ENCODE data around the gene TBC1D22A. TPM values are rescaled to one million over a fixed set of nuclear protein-coding genes. Genes with fewer than 3 reads are reported as not detected.

Gene TBC1D22A
- total RNA-seq, 6 experiments from 2014 or later, result 20.4 to 24.1 (median 22.2) TPM

DNA sequence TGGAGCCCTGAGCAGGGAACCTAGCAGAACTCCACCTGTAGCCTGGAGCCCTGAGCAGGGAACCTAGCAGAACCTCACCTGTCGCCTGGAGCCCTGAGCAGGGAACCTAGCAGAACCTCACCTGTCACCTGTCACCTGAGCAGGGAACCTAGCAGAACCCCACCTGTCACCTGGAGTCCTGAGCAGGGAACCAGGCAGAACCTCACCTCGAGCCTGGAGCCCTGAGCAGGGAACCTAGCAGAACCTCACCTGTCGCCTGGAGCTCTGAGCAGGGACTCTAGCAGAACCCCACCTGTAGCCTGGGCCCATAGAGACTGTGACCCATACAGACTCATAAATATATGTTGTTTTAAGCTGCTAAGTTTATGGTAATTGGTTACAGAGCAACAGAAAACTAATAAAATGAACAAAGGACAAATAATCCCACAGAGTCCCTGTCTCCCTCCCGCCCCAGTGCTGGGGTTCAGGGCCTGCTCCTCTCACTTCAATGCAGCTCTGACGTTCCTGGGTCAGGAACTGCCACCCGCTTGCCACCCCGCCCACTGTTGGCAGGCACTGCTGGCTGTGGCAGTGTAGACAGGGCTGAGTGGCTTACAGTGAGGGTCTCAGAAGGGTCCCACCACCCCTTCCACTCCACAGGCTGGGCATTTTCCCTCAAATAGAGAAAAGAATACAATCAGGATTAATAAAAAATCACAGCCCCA lies 259.1 kb downstream of the TBC1D22A start:
- peaks cover 6% of the 10 kb centered on the region for H3K4me1 Mint-ChIP-seq (ENCODE audit: low read depth)
- DNase-seq, result no peak
- no peaks in the 10 kb centered on the region for H3K9me3 Mint-ChIP-seq
- H3K4me3 Mint-ChIP-seq, result no peak overlapping the region
- H3K36me3 Mint-ChIP-seq (ENCODE audit: low read depth), result no peaks in the 10 kb centered on the region; the same call in 1 of the 2 replicates
- H3K27me3 Mint-ChIP-seq (ENCODE audit: insufficient read depth), result no peaks in the 10 kb centered on the region; the same call in 1 of the 2 replicates
- no peak overlapping the region for H3K27ac Mint-ChIP-seq
- TF ChIP-seq, protein P1, sequence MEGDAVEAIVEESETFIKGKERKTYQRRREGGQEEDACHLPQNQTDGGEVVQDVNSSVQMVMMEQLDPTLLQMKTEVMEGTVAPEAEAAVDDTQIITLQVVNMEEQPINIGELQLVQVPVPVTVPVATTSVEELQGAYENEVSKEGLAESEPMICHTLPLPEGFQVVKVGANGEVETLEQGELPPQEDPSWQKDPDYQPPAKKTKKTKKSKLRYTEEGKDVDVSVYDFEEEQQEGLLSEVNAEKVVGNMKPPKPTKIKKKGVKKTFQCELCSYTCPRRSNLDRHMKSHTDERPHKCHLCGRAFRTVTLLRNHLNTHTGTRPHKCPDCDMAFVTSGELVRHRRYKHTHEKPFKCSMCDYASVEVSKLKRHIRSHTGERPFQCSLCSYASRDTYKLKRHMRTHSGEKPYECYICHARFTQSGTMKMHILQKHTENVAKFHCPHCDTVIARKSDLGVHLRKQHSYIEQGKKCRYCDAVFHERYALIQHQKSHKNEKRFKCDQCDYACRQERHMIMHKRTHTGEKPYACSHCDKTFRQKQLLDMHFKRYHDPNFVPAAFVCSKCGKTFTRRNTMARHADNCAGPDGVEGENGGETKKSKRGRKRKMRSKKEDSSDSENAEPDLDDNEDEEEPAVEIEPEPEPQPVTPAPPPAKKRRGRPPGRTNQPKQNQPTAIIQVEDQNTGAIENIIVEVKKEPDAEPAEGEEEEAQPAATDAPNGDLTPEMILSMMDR (IDR thresholded peaks at IDR 0.05), result no peak

DNA sequence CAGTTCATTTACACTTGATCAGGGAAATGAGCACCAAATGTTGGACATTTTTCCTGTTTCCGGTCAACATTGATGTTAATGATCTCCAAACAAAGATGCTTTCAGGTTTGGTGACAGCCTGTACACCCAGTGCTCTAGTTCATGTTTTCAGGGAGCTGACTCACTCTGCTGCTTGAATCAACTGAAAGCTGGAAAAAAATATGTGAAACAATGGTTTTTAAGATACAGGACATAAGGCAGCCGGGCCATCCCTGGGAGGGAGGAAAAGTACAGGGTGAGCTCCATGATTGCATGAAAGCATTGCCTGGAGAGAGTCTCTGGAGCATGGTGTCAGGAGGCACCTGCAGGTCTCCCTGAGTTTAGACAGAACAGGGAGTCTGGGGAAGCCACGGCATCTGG lies 259.6 kb downstream of the TBC1D22A start:
- Mint-ChIP-seq H3K9me3 (no peaks in the 10 kb centered on the region), H3K4me3 (no peak overlapping the region), H3K27me3 (ENCODE audit: insufficient read depth) (no peaks in the 10 kb centered on the region; the same call in 1 of the 2 replicates), H3K4me1 (ENCODE audit: low read depth) (peaks cover 6% of the 10 kb centered on the region), H3K27ac (no peak overlapping the region), H3K36me3 (ENCODE audit: low read depth) (no peaks in the 10 kb centered on the region; the same call in 1 of the 2 replicates)
- TF ChIP-seq, protein P1 (IDR thresholded peaks at IDR 0.05), result no peak
- DNase-seq, result no peak

DNA sequence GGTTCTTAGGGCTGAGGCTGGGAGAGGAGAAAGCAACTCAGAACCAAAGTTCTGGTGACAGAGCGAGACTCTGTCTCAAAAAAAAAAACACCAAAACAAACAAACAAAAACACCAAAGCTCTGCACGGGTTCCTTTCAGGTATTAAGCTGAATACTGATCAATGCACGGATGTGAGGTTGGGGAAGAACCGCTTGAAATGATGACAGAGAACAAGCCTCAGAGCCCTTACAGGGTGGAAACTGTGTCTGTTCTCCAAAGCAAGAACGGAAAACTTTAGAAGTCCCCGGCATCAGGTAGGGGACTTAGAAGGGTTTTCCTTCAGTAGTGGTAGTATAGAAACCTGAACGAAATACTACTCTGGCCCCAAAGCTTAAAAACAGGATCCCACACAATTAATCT lies 260.0 kb downstream of the TBC1D22A start:
- H3K36me3 Mint-ChIP-seq (ENCODE audit: low read depth), result no peaks in the 10 kb centered on the region; the same call in 1 of the 2 replicates

DNA sequence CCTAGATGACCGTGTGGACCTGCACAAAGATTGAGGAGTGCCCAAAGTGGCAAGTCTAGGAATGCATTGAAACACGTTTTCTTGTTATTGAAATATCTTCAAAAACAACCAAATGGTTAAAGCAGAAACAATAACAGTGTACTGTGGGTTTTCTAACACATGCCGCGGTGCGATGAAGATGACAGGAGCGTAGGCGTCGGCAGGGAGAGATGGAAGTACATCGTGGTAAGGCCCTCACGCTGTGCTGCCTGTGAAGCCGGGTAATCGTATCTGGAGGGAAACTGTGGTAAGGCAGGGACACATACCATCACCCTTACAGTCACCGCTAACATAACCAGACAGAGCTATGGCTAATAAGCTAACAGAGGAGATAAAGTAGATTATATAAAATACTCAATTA lies 261.4 kb downstream of the TBC1D22A start:
- DNase-seq, result no peak
- no peak overlapping the region for H3K27ac Mint-ChIP-seq
- no peak overlapping the region for H3K4me3 Mint-ChIP-seq
- H3K36me3 Mint-ChIP-seq (ENCODE audit: low read depth), result no peaks in the 10 kb centered on the region; the same call in 1 of the 2 replicates
- peaks cover 6% of the 10 kb centered on the region for H3K4me1 Mint-ChIP-seq (ENCODE audit: low read depth)
- no peaks in the 10 kb centered on the region for H3K9me3 Mint-ChIP-seq
- no peaks in the 10 kb centered on the region; the same call in 1 of the 2 replicates for H3K27me3 Mint-ChIP-seq (ENCODE audit: insufficient read depth)
- TF ChIP-seq, protein P1 (IDR thresholded peaks at IDR 0.05), result no peak

More for the DNA sequence above, 260.0 kb downstream of the TBC1D22A start:
- no peak for DNase-seq
- Mint-ChIP-seq H3K9me3 (no peaks in the 10 kb centered on the region), H3K27me3 (ENCODE audit: insufficient read depth) (no peaks in the 10 kb centered on the region; the same call in 1 of the 2 replicates), H3K4me3 (no peak overlapping the region), H3K27ac (no peak overlapping the region), H3K4me1 (ENCODE audit: low read depth) (peaks cover 6% of the 10 kb centered on the region)
- TF ChIP-seq, protein P1 (IDR thresholded peaks at IDR 0.05), result no peak

DNA sequence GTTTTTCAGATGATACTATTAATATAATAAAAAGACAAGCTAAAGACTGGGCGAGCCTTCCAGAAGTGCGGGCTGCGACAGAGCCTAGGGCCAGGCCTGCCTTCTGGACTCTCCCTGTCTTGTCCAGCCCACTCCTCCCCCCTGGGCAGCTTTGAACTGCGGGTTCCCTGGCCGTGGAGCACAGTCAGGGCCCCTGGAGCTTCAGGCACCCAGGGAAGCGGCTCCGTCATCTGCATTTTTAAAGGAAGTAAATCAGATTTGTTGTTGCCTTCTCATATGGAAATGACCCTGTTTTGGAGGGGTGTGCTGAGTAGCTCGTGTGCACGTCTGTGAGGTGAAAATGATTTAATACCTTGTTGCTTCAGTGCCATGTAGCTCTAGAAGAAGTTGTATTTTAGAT lies 265.3 kb downstream of the TBC1D22A start:
- H3K27me3 Mint-ChIP-seq (ENCODE audit: insufficient read depth), result no peaks in the 10 kb centered on the region; the same call in 1 of the 2 replicates
- H3K36me3 Mint-ChIP-seq (ENCODE audit: low read depth), result no peaks in the 10 kb centered on the region
- TF ChIP-seq, protein P1 (IDR thresholded peaks at IDR 0.05), result no peak
- no peak overlapping the region for H3K27ac Mint-ChIP-seq
- H3K4me3 Mint-ChIP-seq, result no peak overlapping the region
- peaks cover 7% of the 10 kb centered on the region; the same call in 1 of the 2 replicates for H3K4me1 Mint-ChIP-seq (ENCODE audit: low read depth)
- no peaks in the 10 kb centered on the region for H3K9me3 Mint-ChIP-seq
- no peak for DNase-seq

All from HFFc6 (cell line).